GM20431 (cell line): Measurements from ENCODE around the gene DUSP14.

Experiments used
- in situ Hi-C: fragments of 300-500 bp; cut with MseI, MboI; formaldehyde crosslinking; loops from one replicate; pipeline ENCODE4 v1.15.0; 2020; ENCODE audit warnings: low sequenced_read_pairs; ENCODE audit not compliant: unreplicated experiment

Gene DUSP14

DNA sequence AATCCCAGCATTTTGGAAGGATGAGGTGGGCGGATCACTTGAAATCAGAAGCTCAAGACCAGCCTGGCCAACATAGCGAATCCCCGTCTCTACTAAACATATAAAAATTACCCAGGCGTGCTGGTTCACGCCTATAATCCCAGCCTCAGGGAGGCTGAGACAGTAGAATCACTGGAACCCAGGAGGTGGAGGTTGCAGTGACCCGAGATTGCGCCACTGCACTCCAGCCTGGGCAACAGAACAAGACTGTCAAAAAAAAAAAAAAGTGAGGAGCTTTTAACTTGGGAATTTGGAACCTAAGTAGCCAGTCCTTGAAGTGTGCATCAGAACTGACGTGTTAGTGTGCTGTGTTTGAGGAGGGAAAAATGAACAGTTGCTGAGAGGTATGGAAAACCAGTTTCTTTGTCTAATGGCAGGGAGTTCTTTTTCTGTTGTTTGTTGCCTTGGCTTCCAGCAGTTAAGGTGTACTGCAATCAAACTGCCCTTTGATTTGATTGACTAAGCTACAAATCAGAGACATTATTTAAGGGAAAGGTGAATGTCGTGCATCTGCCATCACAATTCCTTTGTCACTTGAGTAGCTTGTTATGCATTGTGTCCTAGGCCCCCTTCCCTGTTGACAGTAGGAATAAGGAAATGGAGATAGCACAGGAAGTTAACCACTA, 8.6 kb upstream of the DUSP14 start:
- in situ Hi-C loops: no loop called here

DNA sequence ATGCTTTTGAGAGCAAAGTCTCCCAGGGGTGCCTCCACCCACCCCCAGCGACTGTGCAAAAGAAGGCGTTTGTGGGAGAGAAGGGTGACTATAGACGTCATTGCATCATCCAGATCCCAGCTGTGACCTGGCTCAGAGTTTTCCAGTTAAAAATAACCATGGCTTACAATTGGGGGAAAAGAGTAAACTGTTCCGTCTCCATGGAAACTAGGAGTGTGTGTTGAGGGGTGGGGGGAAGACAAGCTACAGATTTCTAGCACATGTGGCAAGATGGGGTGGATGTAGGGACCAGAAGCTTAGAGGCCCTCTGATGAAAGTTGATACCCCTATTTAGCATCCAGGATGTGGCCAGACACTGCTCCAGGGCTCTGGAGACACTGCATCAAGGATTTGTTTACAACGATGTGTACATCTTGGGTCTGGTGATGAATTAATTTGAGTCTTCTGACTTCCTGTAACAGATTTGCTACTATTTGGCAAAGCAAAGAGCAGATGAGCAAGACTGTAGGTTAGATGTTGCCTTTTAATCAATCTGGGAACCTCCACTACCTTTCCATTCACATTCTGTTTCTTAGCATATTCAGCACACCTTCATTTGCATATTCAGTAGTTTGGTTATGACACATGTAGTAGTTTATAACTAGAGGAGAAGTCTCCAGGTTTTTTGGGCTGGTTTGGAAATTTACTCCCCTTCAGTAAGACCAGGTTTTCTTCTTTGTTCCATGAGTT, 6.2 kb upstream of the DUSP14 start:
- in situ Hi-C loops: no loop called here

DNA sequence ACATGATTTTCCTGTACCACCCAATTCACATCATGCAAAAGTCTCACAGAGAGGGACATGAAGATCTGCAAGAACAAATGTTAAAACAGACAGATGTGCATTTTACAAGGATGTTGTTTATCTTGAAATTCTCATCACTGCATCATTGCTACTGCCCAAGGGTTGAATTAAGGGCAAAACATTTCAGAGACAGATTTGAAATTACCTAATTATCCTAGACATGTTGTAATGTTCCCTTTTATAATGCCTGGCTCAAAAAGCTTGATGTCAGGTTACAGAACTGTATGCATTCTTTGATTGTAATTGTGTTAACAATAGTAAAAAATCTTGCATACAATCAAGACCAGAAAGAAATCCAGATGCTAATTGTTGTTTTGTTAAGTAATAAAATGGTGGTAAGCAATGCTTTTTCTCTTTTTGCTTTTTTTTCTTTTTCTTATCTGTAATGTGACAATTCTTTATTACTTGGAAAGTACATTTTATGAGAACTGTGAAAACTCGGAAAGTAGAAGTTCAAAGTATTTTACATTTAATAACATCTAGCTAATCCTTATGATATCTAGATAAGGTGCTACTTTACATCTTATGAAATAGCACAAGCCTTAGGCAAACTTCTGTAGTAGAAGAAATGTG, 3.6 kb upstream of the DUSP14 start:
- in situ Hi-C loops: no loop called here

DNA sequence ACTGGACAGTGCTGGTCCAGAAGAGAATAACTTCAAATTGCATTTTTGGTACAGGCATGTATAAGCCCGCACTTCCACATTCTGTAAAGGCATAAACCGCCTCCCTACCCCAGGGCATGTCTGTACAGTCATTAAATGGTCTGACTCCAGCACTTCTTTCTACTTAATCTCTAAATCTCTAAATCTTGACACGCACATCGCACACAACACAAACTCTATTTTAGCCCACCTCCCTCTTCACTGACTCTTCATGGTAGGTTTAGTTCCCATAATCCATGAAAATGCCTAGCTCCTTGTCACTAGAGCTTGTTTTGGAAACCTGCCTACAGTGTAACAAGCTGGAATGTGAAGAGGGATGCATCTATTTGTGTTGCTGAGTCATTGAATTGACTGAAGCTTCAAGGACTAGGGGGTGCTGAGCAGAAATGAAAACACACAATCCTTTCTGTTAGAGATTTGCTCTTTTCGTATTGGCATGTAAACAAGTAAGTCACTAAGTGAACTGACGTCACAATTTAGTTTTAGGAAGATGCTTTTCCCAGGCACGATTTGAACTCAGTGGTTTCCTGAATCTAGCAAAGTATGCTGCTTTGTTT, 1.6 kb upstream of the DUSP14 start:
- in situ Hi-C loops: no loop called here

DNA sequence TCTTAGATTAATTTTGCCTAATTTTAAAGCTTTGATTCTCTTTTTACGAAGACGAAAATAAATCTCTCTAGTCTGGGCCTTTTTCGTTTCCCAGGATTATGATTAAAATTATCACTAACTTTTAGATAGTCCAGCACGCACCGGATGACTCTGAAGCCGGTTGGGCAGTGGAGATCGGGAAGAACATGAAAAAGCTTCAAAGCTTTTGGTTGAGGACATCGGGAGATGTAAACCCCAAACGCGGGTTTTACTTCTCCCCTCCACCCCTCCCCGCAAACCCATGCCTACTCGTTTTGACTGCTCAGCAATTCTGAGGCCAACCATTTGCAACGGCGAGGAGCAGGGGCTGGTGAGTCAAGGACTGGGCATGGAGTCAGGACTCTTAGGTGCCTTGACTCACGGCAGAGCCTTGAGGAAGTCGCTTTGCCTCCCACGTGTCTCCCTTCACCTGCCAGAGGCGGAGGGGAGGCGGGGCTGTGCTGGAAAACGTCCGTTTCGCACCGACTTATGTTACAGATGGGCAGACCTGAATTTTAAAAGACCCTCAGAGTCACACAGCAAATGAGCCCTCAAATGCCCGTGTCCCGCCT, 989 bp upstream of the DUSP14 start:
- in situ Hi-C loops: no loop called here

DNA sequence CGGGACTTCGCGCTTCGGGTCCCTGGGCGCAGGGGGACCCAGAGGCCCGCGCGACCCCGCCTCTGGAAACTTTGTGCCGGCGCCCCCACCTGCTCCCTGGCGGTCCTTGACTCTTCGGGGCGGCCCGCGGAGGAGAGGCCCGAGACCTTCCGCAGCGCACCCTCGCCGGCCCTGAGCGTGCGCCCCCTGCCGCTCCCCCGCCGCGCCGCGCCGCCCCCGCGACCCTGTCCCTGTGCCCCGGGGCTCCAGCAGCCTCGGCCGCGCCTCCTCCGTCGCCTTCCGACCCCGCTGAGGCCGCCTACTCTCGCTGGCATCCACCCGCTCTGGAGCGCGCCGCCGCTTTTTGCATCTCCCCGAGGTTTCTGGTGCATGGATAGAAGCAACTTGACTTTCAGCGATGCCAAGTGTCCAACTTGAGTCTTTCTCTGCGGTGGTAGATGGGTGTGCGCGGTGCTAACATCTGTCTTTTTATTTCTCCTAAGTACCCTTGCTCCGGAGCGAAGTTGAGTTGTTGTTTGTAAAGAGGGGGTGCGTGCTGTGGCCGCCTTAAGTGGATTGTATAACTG, 414 bp downstream of the DUSP14 start:
- in situ Hi-C loops: no loop called here

DNA sequence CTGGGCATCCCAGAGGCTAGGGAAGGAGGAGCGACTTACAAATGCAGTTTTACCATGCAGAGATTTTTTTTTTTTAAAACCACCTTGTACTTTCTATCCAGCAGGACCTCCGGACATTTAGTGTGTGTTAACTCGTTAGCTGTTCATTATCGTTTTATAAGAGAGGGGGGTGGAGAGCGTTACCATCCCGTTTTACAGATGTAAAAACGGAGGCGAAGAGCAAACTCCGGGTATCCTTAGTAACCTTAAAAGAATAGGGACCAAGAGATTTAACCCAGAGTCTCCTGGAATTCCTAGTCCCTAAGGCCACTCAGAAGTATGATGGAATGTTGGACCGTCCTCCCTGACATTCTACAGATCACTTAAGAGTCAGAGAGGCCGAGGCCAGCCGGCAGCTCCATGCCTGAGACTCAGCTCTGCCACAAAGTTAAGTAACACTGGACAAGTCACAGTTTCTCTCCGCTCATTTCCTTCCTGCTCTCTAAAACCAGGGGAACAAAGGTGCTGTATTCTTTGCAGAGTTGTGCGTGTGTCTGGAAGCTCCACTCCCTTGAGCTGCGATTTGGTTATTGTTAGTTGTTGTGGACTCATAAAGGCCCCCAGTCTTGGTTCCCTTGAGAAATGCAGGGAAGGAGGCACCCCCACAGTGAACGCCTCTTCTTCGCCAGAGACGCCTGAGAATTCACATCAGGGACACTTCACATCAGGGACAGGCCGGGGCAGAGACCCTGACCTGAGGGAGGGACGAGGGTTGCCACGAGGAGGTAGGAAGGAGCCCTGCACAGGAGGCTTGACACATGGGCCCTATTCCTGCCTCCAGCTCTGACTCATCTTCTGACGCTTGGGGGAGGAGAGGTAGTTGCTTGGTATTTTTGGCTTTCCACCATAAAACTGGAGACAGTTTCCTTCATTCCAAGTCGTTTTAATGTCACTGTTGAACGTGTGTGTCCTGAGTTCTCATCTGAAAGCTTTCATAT, 1.2 kb downstream of the DUSP14 start:
- in situ Hi-C loops: no loop called here

DNA sequence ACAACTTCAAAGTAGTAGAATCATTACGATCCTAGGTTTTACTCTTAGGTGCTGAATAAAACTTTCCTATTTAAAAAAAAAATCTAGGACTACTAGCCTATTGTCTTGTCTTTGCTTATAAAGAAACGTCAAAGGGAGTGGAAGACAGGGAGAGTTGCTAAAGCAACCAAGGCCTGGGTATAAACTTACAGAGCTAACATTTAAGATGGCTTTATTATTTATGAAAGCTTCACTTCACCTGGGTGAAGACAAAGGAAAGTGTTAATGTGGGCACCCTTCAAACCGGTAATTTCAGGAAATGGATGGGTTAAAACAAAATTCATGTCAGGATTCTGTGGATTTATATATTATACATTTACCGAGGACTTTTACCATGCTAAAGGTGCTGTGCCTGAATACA, 2.5 kb downstream of the DUSP14 start:
- in situ Hi-C loops: no loop called here

DNA sequence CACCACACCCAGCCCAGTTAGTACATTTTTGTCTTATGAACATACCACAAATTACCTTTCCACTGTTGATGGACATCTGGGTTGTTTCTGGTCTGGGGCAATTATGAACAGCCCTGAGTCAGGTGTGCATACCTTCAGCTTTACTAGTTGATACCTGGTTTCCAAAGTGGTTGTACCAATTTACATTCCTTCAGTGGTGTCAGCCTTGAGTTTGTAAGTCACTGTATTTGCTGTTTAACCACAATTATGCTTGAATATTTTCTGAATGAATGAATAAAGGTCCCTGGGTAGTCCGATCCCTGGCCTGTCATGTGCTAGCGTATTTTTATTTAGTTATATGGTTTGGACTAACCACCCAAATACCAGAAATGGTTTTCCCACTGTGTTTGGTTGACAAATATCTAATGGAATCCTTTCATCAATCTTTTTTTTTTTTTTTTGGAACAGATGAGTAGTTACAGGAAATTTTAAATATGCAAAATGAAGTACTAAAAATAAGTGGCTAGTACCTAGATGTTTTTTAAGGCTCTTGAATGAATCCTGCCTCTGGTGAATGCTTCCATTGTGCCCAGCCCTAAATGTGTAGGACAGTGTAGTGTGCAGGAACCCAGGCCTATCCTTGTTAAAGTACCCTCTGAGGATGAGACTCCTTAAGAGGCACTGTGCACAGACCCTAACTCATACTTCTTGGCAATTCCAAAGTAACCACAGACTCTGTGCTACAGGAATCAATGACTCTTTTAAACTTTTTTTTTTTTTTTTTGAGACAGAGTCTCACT, 3.7 kb downstream of the DUSP14 start:
- in situ Hi-C loops: no loop called here

DNA sequence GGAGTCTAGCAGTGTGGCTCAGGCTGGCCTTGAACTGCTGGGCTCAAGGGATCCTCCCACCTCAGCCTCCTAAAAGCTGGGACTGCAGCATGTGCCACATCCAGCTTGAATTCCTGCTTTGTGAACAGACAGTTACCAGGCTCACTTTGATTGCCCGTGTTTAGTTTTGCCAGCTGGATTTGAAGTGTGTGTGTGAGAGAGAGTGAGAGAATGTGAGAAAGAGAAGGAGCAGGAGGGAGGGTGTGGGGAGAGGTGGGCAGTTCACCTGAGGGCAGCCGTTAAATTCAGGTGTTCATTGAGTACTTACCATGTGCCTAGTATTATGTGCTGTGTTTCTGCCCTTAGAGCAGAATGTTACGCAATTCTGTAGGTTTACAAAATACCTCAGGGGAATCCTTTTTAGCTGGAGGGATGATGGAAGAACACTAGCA, 4.7 kb downstream of the DUSP14 start:
- in situ Hi-C loops: no loop called here

DNA sequence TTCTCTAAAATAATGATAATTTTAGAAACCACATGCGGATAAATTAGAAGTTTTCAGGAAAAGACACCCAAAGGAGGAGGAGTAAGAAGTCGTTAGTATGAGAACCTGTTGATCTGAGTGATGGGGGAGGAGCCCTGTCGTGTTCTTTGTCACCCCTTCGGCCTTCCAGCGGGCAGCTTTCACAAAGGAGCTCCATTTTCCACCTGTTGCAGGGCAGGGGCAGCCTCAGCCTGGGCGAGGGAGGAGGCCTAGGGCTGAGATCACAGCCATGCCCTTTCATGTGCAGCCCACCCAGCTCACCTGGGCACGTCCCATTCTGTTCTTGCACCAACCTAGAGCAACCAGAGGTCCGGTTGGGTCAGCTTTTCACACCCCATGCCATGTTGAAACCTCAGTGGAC, 5.3 kb downstream of the DUSP14 start:
- in situ Hi-C loops: no loop called here

DNA sequence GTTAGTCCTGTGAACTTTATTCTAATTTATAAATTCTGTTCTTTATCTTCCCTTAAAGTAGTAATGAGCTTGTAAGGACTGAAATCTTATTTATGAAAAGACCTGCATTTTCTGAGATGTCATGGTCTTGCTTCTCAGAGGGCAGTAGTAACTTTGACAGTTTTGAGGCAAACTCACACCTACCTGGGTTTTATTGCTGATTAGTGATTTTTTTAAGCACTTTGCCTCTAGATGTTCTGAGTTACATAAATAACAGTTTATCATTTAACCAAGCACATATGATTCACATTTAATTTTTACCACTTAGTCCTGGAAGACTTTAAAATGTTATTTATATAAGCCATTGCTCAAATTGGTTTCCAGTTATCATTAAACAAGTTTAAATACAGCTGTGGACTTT, 10.7 kb downstream of the DUSP14 start:
- in situ Hi-C loops: no loop called here

DNA sequence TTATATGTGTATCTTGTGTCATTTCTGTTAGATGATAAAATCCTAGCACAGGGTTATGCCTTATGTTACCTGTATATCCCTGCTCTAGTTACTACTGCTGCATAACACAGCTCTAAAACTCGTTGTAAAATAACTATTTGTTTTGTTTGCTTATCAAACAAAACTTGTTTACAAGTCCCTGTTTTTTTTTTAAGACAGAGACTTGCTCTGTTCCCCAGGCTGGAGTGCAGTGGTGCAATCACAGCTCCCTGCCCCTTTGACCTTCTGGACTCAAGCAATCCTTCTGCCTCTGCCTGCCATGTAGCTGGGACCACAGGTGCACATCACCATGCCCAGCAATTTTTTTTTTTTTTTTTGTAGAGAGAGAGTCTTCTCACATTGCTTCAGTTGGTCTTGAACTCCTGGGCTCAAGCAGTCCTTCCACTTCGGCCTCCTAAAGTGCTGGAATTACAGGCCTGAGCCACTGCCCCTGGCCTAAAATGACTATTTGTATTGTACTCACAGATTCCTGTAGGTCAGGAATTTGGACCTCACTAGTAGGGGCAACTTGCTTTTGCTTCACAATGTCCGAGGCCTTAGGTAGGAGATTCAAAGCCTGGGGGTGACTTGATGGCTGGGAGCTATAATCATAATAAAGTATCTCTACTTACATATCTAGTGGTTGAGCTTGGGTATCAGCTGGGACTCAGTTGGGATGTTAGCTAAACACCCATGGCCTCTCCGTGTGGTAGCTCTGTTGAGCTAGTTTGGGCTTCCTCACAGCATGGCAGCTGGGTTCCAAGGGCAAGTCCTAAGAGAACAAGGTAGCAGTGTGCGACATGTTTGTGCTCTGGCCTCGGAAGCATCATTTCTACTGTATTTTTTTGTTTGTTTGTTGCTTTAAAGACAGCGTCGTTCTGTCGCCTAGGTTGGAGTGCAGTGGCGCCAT, 12.6 kb downstream of the DUSP14 start:
- in situ Hi-C loops: no loop called here

DNA sequence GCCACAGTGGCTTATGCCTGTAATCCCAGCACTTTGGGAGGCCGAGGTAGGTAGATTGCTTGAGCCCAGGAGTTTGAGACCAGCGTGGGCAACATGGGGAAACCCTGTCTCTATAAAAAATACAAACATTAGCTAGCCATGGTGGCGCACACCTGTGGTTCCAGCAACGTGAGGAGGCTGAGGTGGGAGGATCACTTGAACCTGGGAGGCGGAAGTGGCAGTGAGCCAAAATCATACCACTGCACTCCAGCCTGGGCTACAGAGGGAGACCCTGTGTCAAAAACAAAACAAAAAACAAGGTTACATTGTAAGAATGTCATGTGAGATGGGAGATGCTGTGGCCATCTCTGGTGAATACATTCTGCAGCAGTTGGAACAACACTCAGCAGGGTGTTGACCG, 13.5 kb downstream of the DUSP14 start:
- in situ Hi-C loops: no loop called here

DNA sequence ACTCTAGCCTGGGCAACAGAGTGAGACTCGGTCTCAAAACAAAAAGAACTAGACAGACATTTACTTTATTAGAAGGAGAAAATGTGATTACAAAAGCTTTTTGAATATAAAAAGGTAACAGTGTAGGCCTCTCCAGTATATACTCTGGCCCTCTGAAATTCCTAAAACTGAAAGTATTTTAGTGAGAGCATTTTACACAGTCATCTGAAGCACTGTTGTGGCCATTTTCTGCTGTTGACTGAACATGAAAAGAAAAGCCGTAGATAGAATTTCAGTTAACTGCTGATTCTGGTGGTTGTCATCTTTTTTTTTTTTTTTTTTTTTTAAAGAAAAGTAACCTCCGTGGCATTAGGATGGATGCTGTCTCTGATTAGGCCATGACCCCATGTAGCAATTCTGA, 15.6 kb downstream of the DUSP14 start:
- in situ Hi-C loops: no loop called here

DNA sequence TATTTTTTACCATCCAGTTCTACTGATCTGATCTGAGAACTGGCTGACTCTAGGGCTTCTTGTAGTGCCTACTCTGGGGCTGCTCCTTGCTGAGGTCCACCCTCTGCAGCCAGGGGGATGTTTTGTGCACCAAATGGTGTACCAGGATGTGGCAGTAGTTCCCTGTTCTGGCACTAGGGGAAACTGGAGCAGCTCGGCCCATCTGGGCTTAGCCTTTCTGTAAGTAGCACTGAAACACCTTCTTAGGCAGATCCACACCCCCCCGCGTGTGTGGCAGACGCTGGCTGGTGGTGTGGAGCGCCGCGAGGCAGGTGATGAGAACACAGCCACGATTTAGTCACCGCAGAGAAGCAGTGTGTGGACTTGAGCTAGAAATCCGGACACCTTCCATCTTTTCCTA, 17.0 kb downstream of the DUSP14 start:
- in situ Hi-C loops: no loop called here

DNA sequence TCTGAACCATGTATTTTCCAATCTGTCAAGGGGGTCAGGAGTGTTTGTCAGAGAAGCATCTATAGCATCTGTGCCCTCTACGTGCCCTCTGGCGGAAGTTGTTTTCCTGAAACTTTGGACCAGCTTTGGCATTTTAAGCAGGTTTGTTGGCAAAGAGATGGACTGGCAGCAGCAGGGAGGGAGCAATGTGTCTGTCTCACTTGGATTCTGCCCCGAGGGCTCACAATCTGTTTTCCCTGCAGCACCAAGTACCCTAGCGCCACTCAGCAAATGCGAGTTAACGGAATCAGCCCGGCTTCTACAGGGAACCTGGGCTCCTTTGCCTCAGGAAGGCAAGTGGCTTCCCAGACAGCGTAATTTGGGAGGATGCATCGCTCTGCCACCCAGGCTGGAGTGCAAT, 17.4 kb downstream of the DUSP14 start:
- in situ Hi-C loops: no loop called here

DNA sequence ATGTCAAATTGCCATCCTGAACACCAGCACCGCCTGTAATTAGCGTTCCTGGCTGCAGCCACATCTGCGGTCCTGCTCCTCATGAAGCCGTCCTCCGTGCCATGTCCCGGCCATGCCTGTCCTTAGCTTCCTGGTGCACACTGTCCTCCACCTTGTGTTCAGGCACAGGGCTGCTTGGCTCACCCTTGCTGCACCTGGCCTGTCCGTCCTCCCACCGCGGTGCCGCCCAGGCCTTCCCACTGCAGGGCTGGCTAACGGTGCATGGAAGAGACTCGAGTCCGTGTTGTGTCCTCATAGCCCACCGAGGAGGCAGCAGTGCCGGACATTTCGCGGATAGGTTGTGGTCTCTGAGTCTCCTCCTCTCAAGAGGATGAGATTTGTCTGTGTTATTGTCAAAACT, 20.4 kb downstream of the DUSP14 start:
- in situ Hi-C loops: no loop called here
